Endothelial cell of umbilical vein (primary cell): ENCODE results near the gene XYLB.

Experiments
- CTCF ChIP-seq, 2 donors: IDR thresholded peaks; 1 replicate in 1 of 2; 2 replicates in 1 of 2; pipeline ENCODE4 v1.5.1; 2011; ENCODE audit warnings: low read length in 2 of 2, mild to moderate bottlenecking in 2 of 2, moderate library complexity in 2 of 2, control low read depth in 1 of 2, inconsistent platforms in 1 of 2, low read depth in 1 of 2; ENCODE audit not compliant: insufficient read depth in 1 of 2; ENCODE audit errors: extremely low read depth in 1 of 2
- GATA2 ChIP-seq: IDR thresholded peaks from 2 replicates; pipeline ENCODE4 v1.7.0; 2011; ENCODE audit warnings: low read depth, mild to moderate bottlenecking, moderate library complexity, mixed read lengths, low read length; ENCODE audit not compliant: insufficient read length, insufficient read depth
- MAX ChIP-seq: IDR thresholded peaks from 2 replicates; pipeline ENCODE4 v1.6.1; 2011; ENCODE audit not compliant: insufficient read depth, insufficient read length
- POLR2A ChIP-seq: IDR thresholded peaks from 2 replicates; pipeline ENCODE4 v1.6.1; 2012; ENCODE audit warnings: low read depth, mild to moderate bottlenecking, control low read depth, low read length

GRCh38 chr3:38454178-38454883, 107.7 kb downstream of the XYLB start:
- TF ChIP-seq CTCF (IDR thresholded peaks at IDR 0.05; ENCODE audit: extremely low read depth in 1 of 2, insufficient read depth in 1 of 2, low read depth in 1 of 2, low read length in 2 of 2) (no peak), GATA2 (no peak), MAX (no peak), POLR2A (no peak)
